Sigmoid colon (tissue), 4 donors: Measurements from ENCODE around the gene SFRP4.

ENCODE experiments used
- EP300 ChIP-seq, 4 donors: sonication (generic); formaldehyde crosslinking; IDR thresholded peaks; one replicate each; pipeline ENCODE4 v1.6.1; 2017; ENCODE audit warnings: antibody characterized with exemption in 4 of 4
- POLR2A ChIP-seq, 2 donors: fragments of 450-650 bp; IDR thresholded peaks; one replicate each; pipeline ENCODE4 v1.6.1; 2016; ENCODE audit warnings: antibody characterized with exemption in 2 of 2, mild to moderate bottlenecking in 2 of 2, moderate library complexity in 2 of 2
- POLR2AphosphoS5 ChIP-seq, 4 donors: sonication (generic); formaldehyde crosslinking; IDR thresholded peaks; one replicate each; pipeline ENCODE4 v1.6.1; 2017; ENCODE audit warnings: antibody characterized with exemption in 4 of 4
- TF ChIP-seq, protein P1 (sequence below), 4 experiments: fragments of 450-650 bp in 3 of 4; fragments of 200-600 bp in 1 of 4; IDR thresholded peaks; one replicate each; pipeline ENCODE4 v1.5.1; 2016 to 2019; ENCODE audit warnings: antibody characterized with exemption in 4 of 4, mild to moderate bottlenecking in 3 of 4, moderate library complexity in 2 of 4

DNA sequence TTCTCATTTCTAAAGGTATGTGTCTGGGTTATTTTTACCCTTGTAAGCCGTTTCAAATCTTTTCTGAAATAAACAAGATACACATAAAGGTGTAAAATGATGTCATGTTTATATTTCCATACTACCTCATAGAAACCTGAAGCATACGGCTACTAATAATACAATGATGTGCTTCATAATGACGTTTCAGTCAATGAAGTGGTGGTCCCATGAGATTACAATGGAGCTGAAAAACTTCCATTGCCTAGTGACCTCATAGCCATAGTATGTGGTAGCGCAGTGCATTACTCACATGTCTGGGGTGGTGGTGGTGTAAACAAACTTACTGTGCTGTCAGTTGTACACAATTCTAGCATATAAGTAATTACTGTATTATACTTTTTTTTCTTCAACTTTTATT, 28.7 kb upstream of the SFRP4 start:
- no peak for TF ChIP-seq POLR2AphosphoS5 (IDR thresholded peaks at IDR 0.05)
- TF ChIP-seq, protein P1, sequence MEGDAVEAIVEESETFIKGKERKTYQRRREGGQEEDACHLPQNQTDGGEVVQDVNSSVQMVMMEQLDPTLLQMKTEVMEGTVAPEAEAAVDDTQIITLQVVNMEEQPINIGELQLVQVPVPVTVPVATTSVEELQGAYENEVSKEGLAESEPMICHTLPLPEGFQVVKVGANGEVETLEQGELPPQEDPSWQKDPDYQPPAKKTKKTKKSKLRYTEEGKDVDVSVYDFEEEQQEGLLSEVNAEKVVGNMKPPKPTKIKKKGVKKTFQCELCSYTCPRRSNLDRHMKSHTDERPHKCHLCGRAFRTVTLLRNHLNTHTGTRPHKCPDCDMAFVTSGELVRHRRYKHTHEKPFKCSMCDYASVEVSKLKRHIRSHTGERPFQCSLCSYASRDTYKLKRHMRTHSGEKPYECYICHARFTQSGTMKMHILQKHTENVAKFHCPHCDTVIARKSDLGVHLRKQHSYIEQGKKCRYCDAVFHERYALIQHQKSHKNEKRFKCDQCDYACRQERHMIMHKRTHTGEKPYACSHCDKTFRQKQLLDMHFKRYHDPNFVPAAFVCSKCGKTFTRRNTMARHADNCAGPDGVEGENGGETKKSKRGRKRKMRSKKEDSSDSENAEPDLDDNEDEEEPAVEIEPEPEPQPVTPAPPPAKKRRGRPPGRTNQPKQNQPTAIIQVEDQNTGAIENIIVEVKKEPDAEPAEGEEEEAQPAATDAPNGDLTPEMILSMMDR (IDR thresholded peaks at IDR 0.05) = no peak
- no peak for TF ChIP-seq POLR2A (IDR thresholded peaks at IDR 0.05)
- TF ChIP-seq EP300 (IDR thresholded peaks at IDR 0.05) = no peak
